ENCODE data around the gene COX10.
"Not testable (repeated sequence)": the region's sequence is repeated elsewhere in the genome, so short reads cannot be mapped to it uniquely, and the experiment has no call there.

Gene COX10

DNA sequence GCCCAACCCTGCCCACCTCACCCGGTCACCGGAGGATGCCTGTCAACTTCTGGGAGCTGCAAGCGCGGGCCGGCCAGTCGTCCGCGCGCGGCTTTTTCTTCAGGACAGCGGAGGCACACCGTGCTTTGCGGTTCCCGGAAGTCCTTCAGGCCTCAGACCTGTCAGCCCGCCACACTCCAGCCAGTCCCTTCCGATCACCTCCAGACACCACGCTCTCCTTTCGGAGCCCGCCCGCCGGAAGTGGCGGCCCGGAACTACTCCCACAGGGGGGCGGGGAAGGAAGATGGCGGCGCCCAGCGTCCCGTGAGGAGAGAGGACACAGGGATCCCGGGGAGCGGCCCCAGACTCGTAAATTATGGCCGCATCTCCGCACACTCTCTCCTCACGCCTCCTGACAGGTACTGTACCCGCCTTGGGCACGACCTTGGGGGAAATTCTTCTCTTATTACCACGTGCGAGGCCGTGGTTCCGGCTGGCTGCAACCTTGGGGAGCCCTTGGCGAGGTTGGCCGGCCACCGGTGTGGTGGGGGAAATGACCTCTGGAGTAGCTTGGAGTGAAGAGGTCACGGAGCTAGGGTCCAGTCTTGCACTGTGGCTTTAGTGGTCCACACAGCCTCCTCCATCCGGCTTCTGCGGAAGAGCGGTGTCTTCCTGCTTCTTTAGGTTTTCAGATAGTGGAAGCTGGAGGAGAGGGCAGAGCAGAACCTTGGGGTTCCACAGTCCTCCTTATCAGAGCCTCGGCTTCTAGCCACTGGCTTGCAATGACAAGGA is at the start of gene COX10:
Gene COX10 (plus strand): TSS at position 254 of the 771 bp plus-strand sequence. CDS start 102 bp downstream, at position 356.
- peak; percentile 58 to 64 for DNase-seq

DNA sequence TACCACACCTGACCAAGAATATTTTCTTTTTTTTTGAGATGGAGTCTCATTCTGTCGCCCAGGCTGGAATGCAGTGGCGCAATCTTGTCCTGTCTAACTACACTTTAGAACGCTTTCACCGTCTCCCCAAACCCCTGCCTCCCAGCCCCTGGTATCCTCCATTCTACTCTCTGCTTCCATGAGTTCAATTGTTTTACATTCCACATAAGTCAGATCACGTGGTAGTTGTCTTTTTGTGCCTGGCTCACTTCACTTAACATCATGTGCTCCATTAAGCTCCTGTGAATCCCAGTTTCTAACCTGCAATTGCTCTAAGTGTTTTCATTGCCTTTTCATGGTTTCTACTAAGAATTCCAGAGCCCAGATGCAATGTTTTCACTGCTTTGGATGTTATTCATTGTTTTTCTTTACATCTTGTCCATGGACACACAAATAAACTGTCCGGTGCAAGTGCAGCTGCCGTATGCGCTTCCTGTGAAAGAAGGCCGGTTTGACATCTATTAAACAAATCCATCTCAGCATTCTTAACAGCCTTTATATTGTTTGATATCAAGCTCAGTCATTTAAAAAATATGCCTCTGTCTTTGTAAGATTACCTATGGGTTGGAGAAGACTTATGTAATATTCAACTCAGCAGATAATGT is 47.5 kb upstream of the COX10 start:
- not testable (repeated sequence) for DNase-seq

GRCh38 chr17:14029755-14030154 is 39.5 kb upstream of the COX10 start:
- DNase-seq, result not testable (repeated sequence)

DNA sequence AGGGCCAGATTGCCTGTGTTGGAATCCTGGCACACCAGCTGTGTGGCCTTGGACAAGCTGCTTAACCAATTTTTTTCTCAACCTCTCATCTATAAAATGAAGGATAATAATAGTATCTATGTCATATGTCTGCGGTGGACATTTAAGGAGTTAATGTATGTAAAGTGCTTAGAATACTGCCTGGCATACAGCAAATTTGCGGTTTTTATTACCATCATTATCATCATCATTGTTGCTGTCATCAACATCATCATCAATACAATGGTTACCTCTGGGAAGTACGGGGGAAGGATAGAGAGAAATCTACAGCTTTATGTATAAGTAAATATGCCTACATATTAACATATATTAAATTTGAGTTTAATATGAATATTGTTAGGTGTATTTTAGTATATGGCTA is 37.1 kb upstream of the COX10 start:
- no peak for DNase-seq

DNA sequence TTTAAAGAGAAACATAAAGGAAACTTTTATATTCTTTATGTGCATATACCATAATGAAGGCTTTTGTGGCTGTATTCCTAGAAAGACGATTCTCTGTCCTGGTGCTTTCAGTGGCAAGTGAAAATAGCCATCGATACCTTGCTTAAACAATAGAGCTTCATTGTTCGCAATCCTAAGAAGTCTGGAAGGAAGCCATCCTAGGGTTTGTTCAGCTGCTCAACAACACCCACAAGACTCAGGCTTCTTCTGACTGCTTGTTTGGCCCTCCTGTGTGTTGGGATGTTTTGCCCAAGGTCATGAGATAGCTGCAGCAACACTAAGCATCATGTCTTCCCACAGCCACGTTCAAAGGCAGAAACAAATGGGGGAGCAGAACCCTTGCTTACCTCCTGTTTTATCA is 36.1 kb upstream of the COX10 start:
- no peak for DNase-seq

DNA sequence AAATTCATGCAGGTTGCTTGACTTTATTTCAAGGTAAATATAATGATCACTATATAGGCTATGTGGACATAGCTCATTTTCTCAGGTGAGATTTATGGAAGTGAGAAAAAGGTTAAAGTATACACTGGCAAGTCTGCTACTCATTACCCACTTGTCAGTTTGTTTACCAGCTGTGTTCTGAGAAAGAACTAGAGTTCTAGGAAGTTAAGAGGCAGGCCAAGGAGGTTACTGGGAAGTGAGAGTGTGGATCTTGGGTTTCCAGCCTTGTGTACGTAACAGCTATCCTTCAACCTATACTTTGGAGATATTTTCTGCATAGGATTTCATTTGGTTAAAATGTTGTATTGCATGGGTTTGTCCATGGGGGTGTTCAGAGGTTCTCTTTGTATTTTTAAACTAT is 31.9 kb upstream of the COX10 start:
- no peak for DNase-seq

DNA sequence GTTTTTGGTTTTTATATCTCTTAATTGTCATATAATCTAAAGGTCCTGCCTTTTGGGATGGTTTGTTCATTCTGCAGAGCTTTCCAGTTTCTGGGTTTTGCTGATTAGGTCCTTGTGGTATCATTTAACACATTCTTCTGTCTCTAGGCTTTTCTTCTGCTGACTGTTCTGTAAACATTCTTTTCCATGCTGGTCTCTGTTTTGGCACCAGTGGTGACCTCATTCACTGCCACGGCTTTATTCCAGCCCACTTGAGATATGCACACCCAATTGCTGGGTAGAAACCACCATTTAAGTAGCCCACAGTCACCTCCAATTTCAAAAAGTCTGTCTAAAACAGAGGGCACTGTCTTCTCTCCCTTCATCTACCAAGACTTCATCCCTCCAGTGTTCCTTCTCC is 31.1 kb upstream of the COX10 start:
- DNase-seq, result no peak

GRCh38 chr17:14042411-14042810 is 26.9 kb upstream of the COX10 start:
- DNase-seq, result no peak

- no peak for DNase-seq
Observed at GRCh38 chr17:14044702-14045101, 24.6 kb upstream of the COX10 start.

GRCh38 chr17:14046978-14047377 is 22.3 kb upstream of the COX10 start:
- no peak for DNase-seq

DNA sequence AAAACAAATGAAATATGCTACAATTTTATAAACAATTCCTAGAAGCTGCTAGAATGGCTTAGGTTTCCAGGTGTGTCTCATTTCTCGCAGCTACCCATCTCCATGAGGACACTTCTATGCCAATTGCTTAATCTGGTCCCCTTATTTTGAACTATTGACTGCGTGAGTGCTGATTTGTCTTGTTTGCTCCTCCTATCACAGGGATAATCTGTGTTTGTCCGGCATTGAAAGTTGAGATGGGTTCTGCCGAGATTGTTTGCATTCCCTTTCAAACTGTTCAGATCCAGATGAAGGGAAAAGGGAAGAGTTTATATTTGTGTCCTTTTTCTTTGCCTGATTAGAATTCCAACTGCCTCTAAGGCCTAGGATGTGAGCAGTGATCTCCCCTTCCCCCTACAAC is 21.7 kb upstream of the COX10 start:
- DNase-seq, result no peak

- no peak for DNase-seq
Observed at GRCh38 chr17:14048169-14048568, 21.1 kb upstream of the COX10 start.

- no peak for DNase-seq
Observed at GRCh38 chr17:14050616-14051015, 18.7 kb upstream of the COX10 start.

DNA sequence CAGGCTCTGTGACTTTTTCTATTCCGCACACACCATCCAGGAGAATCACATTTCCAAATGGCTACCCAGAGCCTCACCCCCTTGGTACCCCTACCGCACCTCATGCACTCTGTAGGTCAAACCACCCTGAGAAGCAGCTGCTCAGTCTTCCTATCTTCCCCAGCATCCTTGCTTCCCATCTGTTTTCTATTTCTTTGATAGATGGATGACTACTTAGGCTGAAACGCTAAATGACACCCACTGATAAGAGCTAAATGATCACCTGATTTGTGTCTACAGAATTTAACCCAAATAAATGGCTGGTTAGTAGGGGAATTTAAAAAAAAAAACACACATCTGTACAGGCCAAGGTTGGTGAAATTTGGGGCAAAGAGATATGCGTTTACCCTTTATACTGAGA is 17.6 kb upstream of the COX10 start:
- DNase-seq, result no peak

DNA sequence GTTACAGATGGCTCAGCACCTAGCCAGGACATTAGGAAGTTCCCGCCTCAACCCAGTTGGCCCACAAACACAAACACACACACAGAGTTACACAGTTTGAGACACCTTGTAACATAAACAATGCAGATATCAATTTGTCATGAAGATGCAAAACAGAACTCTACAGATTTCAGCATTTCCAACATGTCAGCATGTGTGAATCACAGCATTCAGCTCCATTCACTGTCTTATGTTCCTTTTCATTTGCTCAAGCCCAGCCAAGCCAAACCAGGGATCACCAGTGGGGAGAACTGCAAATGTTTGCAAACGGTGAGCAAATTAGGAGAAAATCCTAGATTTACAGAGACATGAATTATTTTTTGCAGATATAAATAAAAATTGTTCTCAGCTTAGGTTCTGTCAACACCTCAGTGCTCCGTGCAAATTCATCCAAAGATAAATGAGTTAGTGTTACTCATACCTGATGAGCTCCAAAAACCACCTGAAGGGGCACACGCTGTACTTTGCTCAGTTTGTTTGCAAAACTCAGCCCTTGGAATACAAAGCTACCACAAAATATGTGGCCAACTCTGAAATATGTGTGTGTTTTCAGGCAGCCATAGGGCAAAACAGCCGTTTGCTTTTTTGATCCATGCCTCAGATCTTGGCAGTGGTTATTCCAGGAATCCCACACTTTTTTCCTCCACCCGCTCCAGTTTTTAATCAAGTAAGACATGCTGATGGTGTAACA is 16.3 kb upstream of the COX10 start:
- DNase-seq, result no peak

- no peak for DNase-seq
Observed at GRCh38 chr17:14057591-14057990, 11.7 kb upstream of the COX10 start.

DNA sequence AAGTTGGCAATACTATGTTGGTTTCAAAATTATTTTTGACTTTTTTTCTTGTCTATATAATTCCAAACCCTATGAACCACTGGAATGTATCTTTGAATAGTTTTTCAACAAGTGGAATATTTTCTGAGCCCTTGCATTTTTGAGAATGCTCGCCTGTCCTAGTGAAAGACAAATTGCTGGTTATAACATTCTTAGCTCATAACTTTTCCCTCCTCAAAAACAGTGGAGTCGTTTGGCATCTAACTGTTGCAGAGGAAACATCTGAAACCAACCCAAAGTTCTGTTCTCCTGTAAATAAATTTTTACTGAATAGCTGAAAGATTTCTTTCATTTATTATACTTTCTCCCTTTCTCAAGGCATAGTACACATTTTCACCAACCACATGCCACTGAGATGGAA is 11.3 kb upstream of the COX10 start:
- no peak for DNase-seq

DNA sequence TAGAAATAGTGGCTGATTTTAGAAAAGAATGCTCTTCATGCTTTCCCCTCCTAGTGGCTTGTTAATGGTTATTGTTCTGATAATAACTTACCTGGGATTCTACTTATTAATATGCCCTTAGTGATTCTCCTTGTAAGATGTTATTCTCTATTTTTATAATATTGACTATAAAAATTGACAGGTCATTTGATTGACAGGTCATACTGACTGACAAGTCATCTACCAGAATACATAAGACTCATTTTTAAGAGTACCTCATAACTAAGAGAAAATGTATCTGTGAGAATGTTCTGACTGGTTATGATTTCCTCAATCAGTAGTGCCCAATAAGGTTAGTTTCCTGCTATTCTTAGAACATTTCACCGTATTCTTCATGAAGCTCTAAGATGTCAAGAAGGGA is 8.6 kb upstream of the COX10 start:
- no peak for DNase-seq

- no peak for DNase-seq
Observed at GRCh38 chr17:14061666-14062560, 7.4 kb upstream of the COX10 start.

DNA sequence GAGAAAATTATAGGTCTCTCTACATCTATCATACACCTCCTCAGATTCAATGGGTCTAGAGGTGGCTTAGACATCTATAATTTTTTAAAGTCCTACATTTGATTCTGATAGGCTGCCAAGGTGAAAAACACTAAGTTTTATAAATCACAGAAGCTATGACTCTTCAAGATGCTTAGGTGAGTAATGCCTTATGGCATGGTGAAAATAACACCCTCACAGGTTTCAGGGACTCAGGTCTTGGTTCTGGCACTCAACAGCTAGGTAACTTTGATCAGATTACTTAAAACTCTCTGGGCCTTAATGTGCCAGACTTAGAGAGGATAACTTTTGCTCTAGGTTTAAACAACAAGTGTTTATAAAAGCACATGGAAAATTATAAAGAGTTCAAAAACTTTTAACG is 2.0 kb upstream of the COX10 start:
- no peak for DNase-seq

GRCh38 chr17:14068542-14069250 is 608 bp upstream of the COX10 start:
- peak in 1 of 2 experiments; percentile 2 for DNase-seq

GRCh38 chr17:14070344-14070984 is 1.2 kb downstream of the COX10 start:
- DNase-seq, result no peak
